B cell (primary cell): ENCODE data around the gene IAH1. TPM values are rescaled to one million over a fixed set of nuclear protein-coding genes. Genes with fewer than 3 reads are reported as not detected.

Experiments used
- ATAC-seq: fragments of 200-7000 bp; cut with Tn5 transposase; one replicate; pipeline ENCODE4 v1.10.0; 2021; ENCODE audit warnings: low read depth, mild to moderate bottlenecking, moderate number of reproducible peaks, moderate library complexity
- CTCF ChIA-PET: fragments of 350-600 bp; sonication (Branson Sonifier 250); formaldehyde crosslinking; loops from one replicate; lab custom pipeline; 2021; ENCODE audit warnings: antibody characterized with exemption, inconsistent platforms; lab: Charles Lee
- POLR2A ChIA-PET: fragments of 350-600 bp; sonication (Branson Sonifier 250); formaldehyde crosslinking; loops from one replicate; lab custom pipeline; 2021; ENCODE audit warnings: antibody characterized with exemption; lab: Charles Lee
- DNase-seq: peaks from one replicate; pipeline ENCODE4 v3.0.0; 2013
- H2AFZ ChIP-seq: 2 replicates; pipeline ENCODE4 v1.6.1; 2012; ENCODE audit warnings: mild to moderate bottlenecking, low read depth, low read length; ENCODE audit not compliant: insufficient read depth, poor library complexity, severe bottlenecking
- H3K27ac ChIP-seq, 2 donors: 1 replicate in 1 of 2; 2 replicates in 1 of 2; pipeline ENCODE4 v1.5.1; 2012 to 2013; ENCODE audit warnings: low read length in 2 of 2, mild to moderate bottlenecking in 2 of 2, moderate library complexity in 1 of 2
- H3K27me3 ChIP-seq, 4 experiments: fragments of 200-600 bp in 1 of 4; sonication (generic) in 1 of 4; replicated peaks in 1 of 4; 1 replicate in 2 of 4; 2 replicates in 2 of 4; pipeline versions ENCODE4 v1.6.1 to v1.7.0; 2013 to 2016; ENCODE audit warnings: low read length in 3 of 4, mild to moderate bottlenecking in 2 of 4, mixed read lengths in 1 of 4, moderate library complexity in 1 of 4; ENCODE audit not compliant: insufficient read depth in 4 of 4, control insufficient read depth in 3 of 4; ENCODE audit errors: control extremely low read depth in 1 of 4
- H3K36me3 ChIP-seq, 2 experiments: replicated peaks in 1 of 2; 1 replicate in 1 of 2; 2 replicates in 1 of 2; pipeline versions ENCODE4 v1.6.1 to v1.7.1; 2013; ENCODE audit warnings: low read length in 1 of 2; ENCODE audit not compliant: insufficient read depth in 2 of 2, control insufficient read depth in 1 of 2; ENCODE audit errors: control extremely low read depth in 1 of 2, extremely low read depth in 1 of 2
- H3K4me1 ChIP-seq, 2 donors: fragments of 200-600 bp in 1 of 2; sonication (generic) in 1 of 2; 1 replicate in 1 of 2; 2 replicates in 1 of 2; pipeline versions ENCODE4 v1.5.1 to v1.6.1; 2013 to 2017; ENCODE audit warnings: low read length in 2 of 2; ENCODE audit not compliant: control insufficient read depth in 2 of 2, insufficient read depth in 2 of 2
- H3K4me2 ChIP-seq: replicated peaks from 2 replicates; pipeline ENCODE3; 2012; ENCODE audit warnings: mild to moderate bottlenecking, low read depth, low read length; ENCODE audit not compliant: poor library complexity, severe bottlenecking
- H3K4me3 ChIP-seq, 5 experiments: fragments of 200-600 bp in 1 of 5; sonication (generic) in 1 of 5; 1 replicate in 3 of 5; 2 replicates in 2 of 5; pipeline versions ENCODE4 v1.5.1 to v1.7.0; 2011 to 2016; ENCODE audit warnings: low read length in 4 of 5, mild to moderate bottlenecking in 4 of 5, low read depth in 2 of 5, control low read depth in 1 of 5, moderate library complexity in 1 of 5; ENCODE audit not compliant: insufficient read depth in 1 of 5; ENCODE audit errors: control extremely low read depth in 1 of 5, extremely low read depth in 1 of 5
- H3K79me2 ChIP-seq: fragments of 200-600 bp; sonication (generic); one replicate; pipeline ENCODE4 v1.6.0; 2016; ENCODE audit warnings: low read length; ENCODE audit not compliant: control insufficient read depth, insufficient read depth
- H3K9ac ChIP-seq: fragments of 200-600 bp; sonication (generic); 2 replicates; pipeline ENCODE4 v1.6.1; 2017; ENCODE audit warnings: mild to moderate bottlenecking, low read length, moderate library complexity
- H3K9me3 ChIP-seq, 3 donors: one replicate each; pipeline versions ENCODE4 v1.6.1 to v1.7.1; 2013; ENCODE audit warnings: low read length in 2 of 3; ENCODE audit not compliant: control insufficient read depth in 2 of 3, insufficient read depth in 1 of 3; ENCODE audit errors: control extremely low read depth in 1 of 3
- H4K20me1 ChIP-seq: 2 replicates; pipeline ENCODE4 v1.6.0; 2012; ENCODE audit warnings: mild to moderate bottlenecking, low read length; ENCODE audit not compliant: insufficient read depth, control insufficient read depth, poor library complexity, severe bottlenecking
- H3K27ac Mint-ChIP-seq: one replicate; pipeline ENCODE4 v1.8.0; 2021; ENCODE audit warnings: mixed read lengths
- H3K27me3 Mint-ChIP-seq: one replicate; pipeline ENCODE4 v1.8.0; 2021; ENCODE audit warnings: mixed read lengths
- H3K4me1 Mint-ChIP-seq: one replicate; pipeline ENCODE4 v1.8.0; 2021; ENCODE audit warnings: mixed read lengths
- H3K4me3 Mint-ChIP-seq: one replicate; pipeline ENCODE4 v1.8.0; 2021; ENCODE audit warnings: mixed read lengths
- H3K9me3 Mint-ChIP-seq: one replicate; pipeline ENCODE4 v1.8.0; 2022; ENCODE audit warnings: mixed read lengths; ENCODE audit not compliant: insufficient read depth
- EZH2 ChIP-seq: IDR thresholded peaks from 2 replicates; pipeline ENCODE4 v1.6.1; 2012; ENCODE audit warnings: borderline replicate concordance, low read depth, mild to moderate bottlenecking, moderate library complexity, low read length; ENCODE audit not compliant: insufficient read depth, poor library complexity, severe bottlenecking
- WGBS: methylation state at CpG from one replicate; pipeline ENCODE4 v1.1.5; 2013; ENCODE audit warnings: missing lambda C conversion rate; ENCODE audit not compliant: insufficient coverage; 5-methylcytosine and 5-hydroxymethylcytosine counted together
- intact Hi-C: fragments of 100-400 bp; cut with micrococcal nuclease; formaldehyde crosslinking; loops from one replicate; pipeline ENCODE4 v1.10.0; 2022
- polyA plus RNA-seq: library from polyadenylated mRNA; depleted of rRNA; stranded (reverse); fragments of >200 nt; gene quantifications from 2 replicates; pipeline ENCODE4 v1.2.3, GENCODE V29; 2012
- total RNA-seq, 2 donors: library from RNA; stranded (reverse); fragments of 120-200 nt in 1 of 2; gene quantifications; 1 replicate in 1 of 2; 2 replicates in 1 of 2; pipeline versions ENCODE4 v1.2.3 to v1.2.4, GENCODE V29; 2013 to 2022
- TF ChIP-seq, protein P1 (sequence below): fragments of 200-600 bp; IDR thresholded peaks from one replicate; pipeline ENCODE4 v1.8.0; 2022; ENCODE audit warnings: antibody characterized with exemption, mild to moderate bottlenecking

IAH1 gene
- total and polyA plus RNA-seq, 2 donors (not counting 1 experiment from before 2014, with no cell fraction given) = 33.3 to 54.8 TPM

DNA sequence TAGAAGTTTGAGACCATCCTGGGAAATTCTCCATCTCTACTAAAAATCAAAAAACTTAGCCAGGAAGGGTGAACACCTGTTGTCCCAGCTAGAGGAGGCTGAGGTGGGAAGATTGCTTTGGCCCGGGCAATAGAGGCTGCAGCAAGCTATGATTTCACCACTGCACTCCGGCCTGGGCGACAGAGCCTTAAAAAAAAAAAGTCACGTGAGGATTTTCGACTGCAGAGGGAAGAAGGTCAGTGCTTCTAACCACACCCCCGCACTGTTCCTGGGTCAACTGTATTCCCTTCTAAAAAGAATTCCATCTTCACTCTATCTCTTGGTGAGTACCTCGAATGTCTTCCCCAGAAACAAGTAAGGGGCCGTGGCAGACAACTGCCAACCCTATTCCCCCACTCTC is 49.9 kb downstream of the IAH1 start:
- intact Hi-C loops = no loop called here
- Histone ChIP-seq H3K4me1 (no peaks in the 10 kb centered on the region), H3K4me3 (no peak overlapping the region), H3K4me2 (no peak overlapping the region), H3K79me2 (peaks cover 21% of the 10 kb centered on the region), H3K9ac (no peak overlapping the region), H3K9me3 (no peaks in the 10 kb centered on the region), H3K27ac (no peak overlapping the region), H3K36me3 (peaks cover 4 to 65% of the 10 kb centered on the region in 2 experiments), H4K20me1 (peaks cover 2% of the 10 kb centered on the region), H2AFZ (no peak overlapping the region), H3K27me3 (no peaks in the 10 kb centered on the region)
- 97% methylated on average over 4 of the region's 8 CpGs for WGBS
- H3K27ac Mint-ChIP-seq = no peak overlapping the region
- H3K4me1 Mint-ChIP-seq = no peaks in the 10 kb centered on the region
- DNase-seq (no peak), ATAC-seq (no peak)
- H3K9me3 Mint-ChIP-seq = no peaks in the 10 kb centered on the region
- ChIA-PET POLR2A (interaction anchor here (0.6 kb wide), 1 partner anchor 19 kb away, joined by 3 read pairs; no protein-coding TSS in a partner anchor), CTCF (no interaction called here)
- H3K4me3 Mint-ChIP-seq = no peak overlapping the region
- H3K27me3 Mint-ChIP-seq = no peaks in the 10 kb centered on the region
- TF ChIP-seq, protein P1, sequence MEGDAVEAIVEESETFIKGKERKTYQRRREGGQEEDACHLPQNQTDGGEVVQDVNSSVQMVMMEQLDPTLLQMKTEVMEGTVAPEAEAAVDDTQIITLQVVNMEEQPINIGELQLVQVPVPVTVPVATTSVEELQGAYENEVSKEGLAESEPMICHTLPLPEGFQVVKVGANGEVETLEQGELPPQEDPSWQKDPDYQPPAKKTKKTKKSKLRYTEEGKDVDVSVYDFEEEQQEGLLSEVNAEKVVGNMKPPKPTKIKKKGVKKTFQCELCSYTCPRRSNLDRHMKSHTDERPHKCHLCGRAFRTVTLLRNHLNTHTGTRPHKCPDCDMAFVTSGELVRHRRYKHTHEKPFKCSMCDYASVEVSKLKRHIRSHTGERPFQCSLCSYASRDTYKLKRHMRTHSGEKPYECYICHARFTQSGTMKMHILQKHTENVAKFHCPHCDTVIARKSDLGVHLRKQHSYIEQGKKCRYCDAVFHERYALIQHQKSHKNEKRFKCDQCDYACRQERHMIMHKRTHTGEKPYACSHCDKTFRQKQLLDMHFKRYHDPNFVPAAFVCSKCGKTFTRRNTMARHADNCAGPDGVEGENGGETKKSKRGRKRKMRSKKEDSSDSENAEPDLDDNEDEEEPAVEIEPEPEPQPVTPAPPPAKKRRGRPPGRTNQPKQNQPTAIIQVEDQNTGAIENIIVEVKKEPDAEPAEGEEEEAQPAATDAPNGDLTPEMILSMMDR = no peak
- no peak for TF ChIP-seq EZH2

DNA sequence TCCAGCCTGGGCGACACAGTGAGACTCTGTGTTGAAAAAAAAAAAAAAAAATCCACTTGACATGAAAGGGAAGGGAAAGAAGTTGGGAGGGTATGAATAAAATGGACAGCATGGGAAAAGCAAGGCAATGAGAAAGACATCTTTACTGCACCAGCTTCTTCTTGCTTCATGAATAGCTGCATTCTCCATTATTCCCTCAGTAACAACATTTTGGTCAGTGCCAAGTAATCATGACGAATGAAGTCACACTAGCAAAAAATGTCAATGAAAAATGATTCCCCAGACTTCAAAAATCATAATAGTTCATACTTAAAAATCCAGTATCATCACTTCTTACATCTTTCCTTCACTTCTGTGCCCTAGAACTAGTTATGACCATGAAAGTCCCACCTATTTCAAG is 50.9 kb downstream of the IAH1 start:
- Mint-ChIP-seq H3K27me3 (no peaks in the 10 kb centered on the region), H3K4me3 (no peak overlapping the region), H3K4me1 (no peaks in the 10 kb centered on the region), H3K9me3 (no peaks in the 10 kb centered on the region), H3K27ac (no peak overlapping the region)
- 93% methylated on average over 2 of the region's 2 CpGs for WGBS
- CTCF ChIA-PET = interaction anchor here (0.5 kb wide), 1 partner anchor 23 kb away, joined by 4 read pairs; no protein-coding TSS in a partner anchor
- H3K4me2 ChIP-seq = no peak overlapping the region
- peaks cover 8% of the 10 kb centered on the region for H4K20me1 ChIP-seq
- DNase-seq (no peak), ATAC-seq (no peak)
- no peaks in the 10 kb centered on the region for H3K4me1 ChIP-seq
- H3K4me3 ChIP-seq = no peak overlapping the region
- H3K79me2 ChIP-seq = peaks cover 22% of the 10 kb centered on the region
- TF ChIP-seq, protein P1 = no peak
- TF ChIP-seq EZH2 = no peak
- no peaks in the 10 kb centered on the region for H3K9me3 ChIP-seq
- no peaks in the 10 kb centered on the region for H3K27me3 ChIP-seq
- H2AFZ ChIP-seq = no peak overlapping the region
- H3K27ac ChIP-seq = no peak overlapping the region
- H3K36me3 ChIP-seq = peaks cover 4 to 63% of the 10 kb centered on the region in 2 experiments
- intact Hi-C loops = no loop called here
- POLR2A ChIA-PET = no interaction called here
- H3K9ac ChIP-seq = no peak overlapping the region
